GM21515 (cell line): ENCODE data around the gene GSTM2.

Experiments
- ATAC-seq: cut with Tn5 transposase; IDR thresholded peaks from one replicate; pipeline ENCODE4 v1.9.1; 2021; ENCODE audit not compliant: unreplicated experiment

Gene GSTM2

GRCh38 chr1:109667452-109668122, at the start of gene GSTM2:
Gene GSTM2 (plus strand): TSS chr1:109668057. CDS start chr1:109668116, 59 bp downstream.
- peak; percentile 75 for ATAC-seq

- ATAC-seq, result no peak
Observed at GRCh38 chr1:109618661-109619575, 48.9 kb upstream of the GSTM2 start.

- ATAC-seq, result peak; percentile 48
Observed at GRCh38 chr1:109619576-109620400, 48.1 kb upstream of the GSTM2 start, which contains the start of the genes AMPD2 and GNAT2. Gene AMPD2 (plus strand): TSS chr1:109619837. CDS start chr1:109621176, 1,339 bp downstream. Gene GNAT2 (minus strand): TSS chr1:109619616. CDS start chr1:109612870, 6,746 bp downstream.

GRCh38 chr1:109620401-109620791, 47.5 kb upstream of the GSTM2 start:
- no peak for ATAC-seq

- peak; percentile 73 for ATAC-seq
Observed at GRCh38 chr1:109620841-109621286, 47.0 kb upstream of the GSTM2 start.

GRCh38 chr1:109621379-109622136, 46.3 kb upstream of the GSTM2 start:
- ATAC-seq, result no peak

GRCh38 chr1:109622137-109622892, 45.5 kb upstream of the GSTM2 start:
- no peak for ATAC-seq

- no peak for ATAC-seq
Observed at GRCh38 chr1:109622895-109623294, 45.0 kb upstream of the GSTM2 start.

- ATAC-seq, result no peak
Observed at GRCh38 chr1:109623601-109624161, 44.2 kb upstream of the GSTM2 start.

- ATAC-seq, result no peak
Observed at GRCh38 chr1:109624201-109625010, 43.5 kb upstream of the GSTM2 start.

- ATAC-seq, result no peak
Observed at GRCh38 chr1:109625176-109625575, 42.7 kb upstream of the GSTM2 start.

- no peak for ATAC-seq
Observed at GRCh38 chr1:109625601-109626560, 42.0 kb upstream of the GSTM2 start.

GRCh38 chr1:109626682-109627408, 41.0 kb upstream of the GSTM2 start:
- no peak for ATAC-seq

- no peak for ATAC-seq
Observed at GRCh38 chr1:109627692-109628399, 40.0 kb upstream of the GSTM2 start.

- ATAC-seq, result no peak
Observed at GRCh38 chr1:109628540-109629321, 39.1 kb upstream of the GSTM2 start.
